Memory B cell (primary cell): ENCODE measurements around the gene TAPBPL.

Experiments used
- ATAC-seq: fragments of 150-1000 bp; cut with Tn5 transposase; 2 replicates; pipeline ENCODE4 v1.10.0; 2021; ENCODE audit warnings: low read depth, mild to moderate bottlenecking, moderate library complexity
- DNase-seq, 2 donors: peaks; one replicate each; pipeline ENCODE4 v3.0.0; 2022; ENCODE audit warnings: low spot score in 2 of 2
- H3K27ac Mint-ChIP-seq: one replicate; pipeline ENCODE4 v1.8.0; 2022; ENCODE audit warnings: mild to moderate bottlenecking, moderate library complexity, mixed read lengths
- H3K27me3 Mint-ChIP-seq: one replicate; pipeline ENCODE4 v1.8.0; 2022; ENCODE audit warnings: mixed read lengths
- H3K36me3 Mint-ChIP-seq: one replicate; pipeline ENCODE4 v1.8.0; 2022; ENCODE audit warnings: mild to moderate bottlenecking, mixed read lengths
- H3K4me1 Mint-ChIP-seq: one replicate; pipeline ENCODE4 v1.8.0; 2022; ENCODE audit warnings: mixed read lengths
- H3K4me3 Mint-ChIP-seq: one replicate; pipeline ENCODE4 v1.8.0; 2022; ENCODE audit warnings: mild to moderate bottlenecking, moderate library complexity, mixed read lengths
- H3K9me3 Mint-ChIP-seq: one replicate; pipeline ENCODE4 v1.8.0; 2022; ENCODE audit warnings: mixed read lengths

The TAPBPL gene

GRCh38 chr12:6444704-6445688, 6.8 kb upstream of the TAPBPL start, which contains the start of gene CD27:
Gene CD27, plus strand, starts transcription at chr12:6444955. Its CDS starts 141 bp downstream, at chr12:6445096.
- Mint-ChIP-seq H3K27me3 (no peaks in the 10 kb centered on the region), H3K9me3 (no peaks in the 10 kb centered on the region), H3K4me3 (peak within 1 kb of the TSS; percentile 97), H3K4me1 (peaks cover 54% of the 10 kb centered on the region), H3K27ac (peak within 1 kb of the TSS; percentile 93), H3K36me3 (peaks cover 17% of the 10 kb centered on the region)
- ATAC-seq (peak; percentile 67), DNase-seq (no peak)

- Mint-ChIP-seq H3K27ac (peak overlapping the region; percentile 97), H3K4me1 (peaks cover 57% of the 10 kb centered on the region), H3K36me3 (peaks cover 29% of the 10 kb centered on the region), H3K27me3 (no peaks in the 10 kb centered on the region), H3K4me3 (peak overlapping the region; percentile 91), H3K9me3 (no peaks in the 10 kb centered on the region)
- DNase-seq (no peak), ATAC-seq (no peak)
Observed at GRCh38 chr12:6450091-6450868, 1.6 kb upstream of the TAPBPL start.

- DNase-seq, result no peak
- Mint-ChIP-seq H3K9me3 (no peaks in the 10 kb centered on the region), H3K27me3 (no peaks in the 10 kb centered on the region), H3K4me1 (peaks cover 53% of the 10 kb centered on the region), H3K4me3 (peak overlapping the region; percentile 91), H3K36me3 (peaks cover 26% of the 10 kb centered on the region), H3K27ac (peak overlapping the region; percentile 97)
- ATAC-seq, result no peak
Observed at GRCh38 chr12:6450869-6451347, 934 bp upstream of the TAPBPL start.

- H3K27ac Mint-ChIP-seq, result peak overlapping the region; percentile 97
- no peak for ATAC-seq
- H3K4me3 Mint-ChIP-seq, result peak overlapping the region; percentile 91
- DNase-seq, result no peak
- no peaks in the 10 kb centered on the region for H3K9me3 Mint-ChIP-seq
- peaks cover 45% of the 10 kb centered on the region for H3K4me1 Mint-ChIP-seq
- H3K27me3 Mint-ChIP-seq, result no peaks in the 10 kb centered on the region
- H3K36me3 Mint-ChIP-seq, result peaks cover 30% of the 10 kb centered on the region
Observed at GRCh38 chr12:6452245-6452943, 552 bp downstream of the TAPBPL start.

- Mint-ChIP-seq H3K4me3 (peak overlapping the region; percentile 91), H3K4me1 (peaks cover 39% of the 10 kb centered on the region), H3K27me3 (no peaks in the 10 kb centered on the region), H3K36me3 (peaks cover 26% of the 10 kb centered on the region), H3K9me3 (no peaks in the 10 kb centered on the region), H3K27ac (peak overlapping the region; percentile 97)
- DNase-seq (no peak), ATAC-seq (no peak)
Observed at GRCh38 chr12:6452944-6453630, 1.2 kb downstream of the TAPBPL start.

GRCh38 chr12:6457220-6457945, 5.5 kb downstream of the TAPBPL start:
- peak overlapping the region; percentile 82 for H3K27ac Mint-ChIP-seq
- H3K4me1 Mint-ChIP-seq, result peaks cover 51% of the 10 kb centered on the region
- DNase-seq (no peak), ATAC-seq (no peak)
- no peaks in the 10 kb centered on the region for H3K9me3 Mint-ChIP-seq
- H3K36me3 Mint-ChIP-seq, result peaks cover 32% of the 10 kb centered on the region
- no peak overlapping the region for H3K4me3 Mint-ChIP-seq
- no peaks in the 10 kb centered on the region for H3K27me3 Mint-ChIP-seq

GRCh38 chr12:6458281-6459003, 6.6 kb downstream of the TAPBPL start:
- Mint-ChIP-seq H3K4me3 (no peak overlapping the region), H3K27me3 (no peaks in the 10 kb centered on the region), H3K4me1 (peaks cover 53% of the 10 kb centered on the region), H3K9me3 (no peaks in the 10 kb centered on the region), H3K27ac (peak overlapping the region; percentile 84), H3K36me3 (peaks cover 36% of the 10 kb centered on the region)
- no peak for DNase-seq
- ATAC-seq, result no peak

GRCh38 chr12:6459004-6459337, 7.1 kb downstream of the TAPBPL start:
- ATAC-seq (no peak), DNase-seq (no peak)
- Mint-ChIP-seq H3K27me3 (no peaks in the 10 kb centered on the region), H3K9me3 (no peaks in the 10 kb centered on the region), H3K36me3 (peaks cover 39% of the 10 kb centered on the region), H3K4me1 (peaks cover 51% of the 10 kb centered on the region), H3K4me3 (no peak overlapping the region), H3K27ac (peak overlapping the region; percentile 84)

- peaks cover 62% of the 10 kb centered on the region for H3K4me1 Mint-ChIP-seq
- H3K4me3 Mint-ChIP-seq, result peak overlapping the region; percentile 66
- H3K9me3 Mint-ChIP-seq, result no peaks in the 10 kb centered on the region
- no peaks in the 10 kb centered on the region for H3K27me3 Mint-ChIP-seq
- no peak for ATAC-seq
- no peak for DNase-seq
- peaks cover 46% of the 10 kb centered on the region for H3K36me3 Mint-ChIP-seq
- peak overlapping the region; percentile 96 for H3K27ac Mint-ChIP-seq
Observed at GRCh38 chr12:6460751-6461371, 9.0 kb downstream of the TAPBPL start.

GRCh38 chr12:6461401-6462233, 9.8 kb downstream of the TAPBPL start:
- ATAC-seq (peak; percentile 93), DNase-seq (peak; percentile 70 to 76)
- Mint-ChIP-seq H3K27me3 (no peaks in the 10 kb centered on the region), H3K36me3 (peaks cover 48% of the 10 kb centered on the region), H3K27ac (peak overlapping the region; percentile 96), H3K4me1 (peaks cover 66% of the 10 kb centered on the region), H3K9me3 (no peaks in the 10 kb centered on the region), H3K4me3 (peak overlapping the region; percentile 66)

- no peak for ATAC-seq
- Mint-ChIP-seq H3K4me1 (peaks cover 69% of the 10 kb centered on the region), H3K27me3 (no peaks in the 10 kb centered on the region), H3K27ac (peak overlapping the region; percentile 96), H3K4me3 (peak overlapping the region; percentile 58), H3K36me3 (peaks cover 51% of the 10 kb centered on the region), H3K9me3 (no peaks in the 10 kb centered on the region)
- no peak for DNase-seq
Observed at GRCh38 chr12:6462234-6462995, 10.6 kb downstream of the TAPBPL start.
